Endothelial cell of umbilical vein (primary cell): ENCODE data around the gene DUSP18. TPM values are rescaled to one million over a fixed set of nuclear protein-coding genes. Genes with fewer than 3 reads are reported as not detected.

Experiments used
- BruUV-seq: library from RNA; stranded (reverse); fragments of 400-500 nt; replicated peaks from 2 replicates; lab custom pipeline; 2021; lab: Mats Ljungman, UMichigan
- CTCF ChIA-PET: fragments of 300-600, 350-600 bp; sonication (Branson Sonifier 250); formaldehyde crosslinking; loops from one replicate; lab custom pipeline; 2021; ENCODE audit warnings: antibody characterized with exemption, inconsistent platforms; lab: Charles Lee
- POLR2A ChIA-PET: fragments of 300-600, 350-600 bp; sonication (Branson Sonifier 250); formaldehyde crosslinking; loops from one replicate; lab custom pipeline; 2021; ENCODE audit warnings: antibody characterized with exemption, inconsistent platforms; lab: Charles Lee
- DNase-seq: peaks from one replicate; pipeline ENCODE4 v3.0.0-alpha.2; 2011; ENCODE audit warnings: low read depth, low spot score
- FAIRE-seq: peaks from 2 replicates; lab custom pipeline; 2011; peaks lifted over from hg19 to GRCh38; lab: Jason Lieb, UNC
- H2AFZ ChIP-seq: 2 replicates; pipeline ENCODE4 v1.6.0; 2012; ENCODE audit warnings: low read depth, low read length, control low read depth, inconsistent platforms
- H3K27ac ChIP-seq: 2 replicates; pipeline ENCODE4 v1.5.1; 2011; ENCODE audit warnings: low read depth, mild to moderate bottlenecking, control low read depth, low read length, moderate library complexity; ENCODE audit not compliant: insufficient read depth
- H3K27me3 ChIP-seq, 2 experiments: 2 replicates each; pipeline versions ENCODE4 v1.6.0 to v1.6.1; 2011; ENCODE audit warnings: low read length in 2 of 2, mixed read lengths in 1 of 2; ENCODE audit not compliant: control insufficient read depth in 2 of 2, insufficient read depth in 2 of 2
- H3K36me3 ChIP-seq, 2 experiments: 2 replicates in 1 of 2; 3 replicates in 1 of 2; pipeline ENCODE4 v1.5.1; 2011; ENCODE audit warnings: low read length in 2 of 2, mild to moderate bottlenecking in 1 of 2, moderate library complexity in 1 of 2; ENCODE audit not compliant: control insufficient read depth in 2 of 2, insufficient read depth in 2 of 2; ENCODE audit errors: extremely low read depth in 1 of 2
- H3K4me1 ChIP-seq: 3 replicates; pipeline ENCODE4 v1.5.1; 2011; ENCODE audit warnings: mild to moderate bottlenecking, low read length; ENCODE audit not compliant: control insufficient read depth, insufficient read depth; ENCODE audit errors: extremely low read depth
- H3K4me2 ChIP-seq: 2 replicates; pipeline ENCODE4 v1.6.1; 2011; ENCODE audit warnings: low read length, control low read depth, mixed read lengths; ENCODE audit not compliant: insufficient read depth
- H3K4me3 ChIP-seq, 3 experiments: fragments of 200-600 bp in 1 of 3; sonication (generic), shearing (Covaris generic) in 1 of 3; replicated peaks in 1 of 3; 2 replicates each; pipeline ENCODE4 v1.5.1; 2011 to 2016; ENCODE audit warnings: control low read depth in 3 of 3, low read length in 3 of 3, mild to moderate bottlenecking in 2 of 3, inconsistent platforms in 1 of 3, low read depth in 1 of 3, moderate library complexity in 1 of 3; ENCODE audit not compliant: insufficient read depth in 1 of 3
- H3K79me2 ChIP-seq: 2 replicates; pipeline ENCODE4 v1.6.0; 2012; ENCODE audit warnings: low read length, inconsistent platforms; ENCODE audit not compliant: control insufficient read depth, insufficient read depth
- H3K9ac ChIP-seq: replicated peaks from 2 replicates; pipeline ENCODE3; 2011; ENCODE audit warnings: low read length, control low read depth; ENCODE audit not compliant: insufficient read depth; ENCODE audit errors: extremely low read depth
- H3K9me1 ChIP-seq: replicated peaks from 3 replicates; pipeline ENCODE4 v1.6.0; 2011; ENCODE audit warnings: mild to moderate bottlenecking, low read length; ENCODE audit not compliant: control insufficient read depth, insufficient read depth; ENCODE audit errors: extremely low read depth
- H3K9me3 ChIP-seq: replicated peaks from 2 replicates; pipeline ENCODE4 v1.5.1; 2012; ENCODE audit warnings: low read length, inconsistent platforms; ENCODE audit not compliant: control insufficient read depth, insufficient read depth
- H4K20me1 ChIP-seq: replicated peaks from 2 replicates; pipeline ENCODE3; 2011; ENCODE audit warnings: mild to moderate bottlenecking, low read length; ENCODE audit not compliant: control insufficient read depth, insufficient read depth; ENCODE audit errors: extremely low read depth
- CTCF ChIP-seq, 2 donors: IDR thresholded peaks; 1 replicate in 1 of 2; 2 replicates in 1 of 2; pipeline ENCODE4 v1.5.1; 2011; ENCODE audit warnings: low read length in 2 of 2, mild to moderate bottlenecking in 2 of 2, moderate library complexity in 2 of 2, control low read depth in 1 of 2, inconsistent platforms in 1 of 2, low read depth in 1 of 2; ENCODE audit not compliant: insufficient read depth in 1 of 2; ENCODE audit errors: extremely low read depth in 1 of 2
- EZH2 ChIP-seq: IDR thresholded peaks from 2 replicates; pipeline ENCODE4 v1.6.1; 2012; ENCODE audit warnings: borderline replicate concordance, low read depth, mild to moderate bottlenecking, moderate library complexity, low read length, inconsistent platforms; ENCODE audit not compliant: severe bottlenecking
- FOS ChIP-seq: IDR thresholded peaks from 2 replicates; pipeline ENCODE4 v1.6.1; 2011; ENCODE audit warnings: mild to moderate bottlenecking, low read length, moderate library complexity, borderline replicate concordance; ENCODE audit not compliant: insufficient read depth
- GATA2 ChIP-seq: IDR thresholded peaks from 2 replicates; pipeline ENCODE4 v1.7.0; 2011; ENCODE audit warnings: low read depth, mild to moderate bottlenecking, moderate library complexity, mixed read lengths, low read length; ENCODE audit not compliant: insufficient read length, insufficient read depth
- JUN ChIP-seq: IDR thresholded peaks from 2 replicates; pipeline ENCODE4 v1.6.1; 2011; ENCODE audit warnings: borderline replicate concordance, low read depth; ENCODE audit not compliant: insufficient read length, insufficient read depth
- MAX ChIP-seq: IDR thresholded peaks from 2 replicates; pipeline ENCODE4 v1.6.1; 2011; ENCODE audit not compliant: insufficient read depth, insufficient read length
- MYC ChIP-seq: IDR thresholded peaks from one replicate; pipeline ENCODE4 v1.6.1; 2011; ENCODE audit warnings: mild to moderate bottlenecking, low read depth, low read length
- POLR2A ChIP-seq: IDR thresholded peaks from 2 replicates; pipeline ENCODE4 v1.6.1; 2012; ENCODE audit warnings: low read depth, mild to moderate bottlenecking, control low read depth, low read length
- POLR2AphosphoS5 ChIP-seq: IDR thresholded peaks from 2 replicates; pipeline ENCODE4 v1.6.1; 2012; ENCODE audit warnings: low read depth, mild to moderate bottlenecking, control low read depth, low read length, moderate library complexity; ENCODE audit not compliant: insufficient read depth
- dilution Hi-C: fragments of 300-500 bp; cut with MboI; formaldehyde crosslinking; loops from one replicate; pipeline ENCODE4 v1.15.0; 2019; ENCODE audit warnings: low sequenced_read_pairs; ENCODE audit not compliant: extremely low pct_ligation_motif_present
- intact Hi-C: fragments of 100-400 bp; cut with micrococcal nuclease; formaldehyde crosslinking; loops from one replicate; pipeline ENCODE4 v1.10.0; 2022
- polyA plus RNA-seq, 4 experiments: library from polyadenylated mRNA; depleted of rRNA in 3 of 4; stranded (reverse) in 3 of 4; unstranded in 1 of 4; fragments of >200 nt; gene quantifications; 2 replicates each; pipeline versions ENCODE4 v1.2.1 to v1.2.3, GENCODE V29; 2011 to 2012; ENCODE audit warnings: missing spikeins in 1 of 4
- total RNA-seq: library from RNA; stranded (reverse); gene quantifications from 2 replicates; pipeline ENCODE4 v1.2.3, GENCODE V29; 2021

DUSP18 gene
- total and polyA plus RNA-seq, 2 donors (not counting 3 experiments of a cell fraction or from before 2014, with no cell fraction given), result 18.3 to 30.1 TPM

- no peaks in the 10 kb centered on the region for H3K9me3 ChIP-seq
- peaks cover 37% of the 10 kb centered on the region for H3K79me2 ChIP-seq
- peak within 1 kb of the TSS; percentile 79 for H3K9ac ChIP-seq
- intact Hi-C loops, result loop anchor here (1.0 to 2.0 kb wide), 6 partner anchors 14 to 447 kb away; partner anchors contain the start of genes DUSP18 and OSBP2
- H3K27ac ChIP-seq, result peak within 1 kb of the TSS; percentile 93
- peak within 1 kb of the TSS; percentile 73 for H2AFZ ChIP-seq
- no peak for FAIRE-seq
- H3K36me3 ChIP-seq, result no peaks in the 10 kb centered on the region
- CTCF ChIA-PET, result interaction anchor here (0.6 to 4.4 kb wide), 43 partner anchors 8 to 513 kb away, joined by 3 to 486 read pairs (median 5); partner anchors contain the start of genes DUSP18, OSBP2, PES1 and TCN2
- H4K20me1 ChIP-seq, result no peaks in the 10 kb centered on the region
- TF ChIP-seq POLR2AphosphoS5 (peak; percentile 84), GATA2 (no peak), FOS (no peak), CTCF (IDR thresholded peaks at IDR 0.05; ENCODE audit: extremely low read depth in 1 of 2, insufficient read depth in 1 of 2, low read depth in 1 of 2, low read length in 2 of 2) (peak; percentile 26 to 61), POLR2A (peak; percentile 90), EZH2 (no peak), JUN (no peak), MAX (no peak), MYC (no peak)
- H3K4me3 ChIP-seq, result peak within 1 kb of the TSS; percentile 52 to 85 (median 68)
- H3K4me2 ChIP-seq, result peak within 1 kb of the TSS; percentile 95
- H3K9me1 ChIP-seq, result no peaks in the 10 kb centered on the region
- H3K27me3 ChIP-seq, result no peaks in the 10 kb centered on the region
- H3K4me1 ChIP-seq, result peaks cover 31% of the 10 kb centered on the region
- dilution Hi-C loops, result no loop called here
- DNase-seq, result peak; percentile 88
- TSS peak; percentile 42 for BruUV-seq
- POLR2A ChIA-PET, result interaction anchor here (0.6 to 1.6 kb wide), 6 partner anchors 15 to 1103 kb away, joined by 3 to 9 read pairs (median 6); partner anchors contain the start of gene TCN2
These were observed 32.1 kb downstream of the DUSP18 start, which contains the start of gene SLC35E4 for GRCh38 chr22:30635273-30636225. Gene SLC35E4, plus strand, starts transcription at chr22:30635781. Its CDS starts 670 bp downstream, at chr22:30636451.
